GM12878 (cell line): ENCODE results near the gene CTDP1. TPM values are rescaled to one million over a fixed set of nuclear protein-coding genes. Genes with fewer than 3 reads are reported as not detected.

Experiments
- ASH2L ChIP-seq: fragments of 300-600, 200-600 bp; sonication (generic); IDR thresholded peaks from 2 replicates; pipeline ENCODE4 v1.6.1; 2017; ENCODE audit warnings: low read depth, mild to moderate bottlenecking, borderline replicate concordance
- BMI1 ChIP-seq: fragments of 450-650 bp; IDR thresholded peaks from 2 replicates; pipeline ENCODE4 v1.6.1; 2016; ENCODE audit warnings: mild to moderate bottlenecking, moderate library complexity, borderline replicate concordance
- CBFB ChIP-seq: IDR thresholded peaks from 2 replicates; pipeline ENCODE4 v1.6.1; 2016; ENCODE audit warnings: antibody characterized with exemption, low read depth
- CHD4 ChIP-seq: fragments of 200-600 bp; sonication (generic); IDR thresholded peaks from 2 replicates; pipeline ENCODE4 v1.6.1; 2016; ENCODE audit warnings: mild to moderate bottlenecking
- DPF2 ChIP-seq: fragments of 450-650 bp; IDR thresholded peaks from 2 replicates; pipeline ENCODE4 v1.6.1; 2017; ENCODE audit warnings: mild to moderate bottlenecking
- JUNB ChIP-seq: IDR thresholded peaks from 2 replicates; pipeline ENCODE4 v1.6.1; 2016; ENCODE audit warnings: antibody characterized with exemption, mild to moderate bottlenecking
- KLF5 ChIP-seq: fragments of 450-650 bp; IDR thresholded peaks from 2 replicates; pipeline ENCODE4 v1.6.1; 2014; ENCODE audit warnings: mild to moderate bottlenecking; ENCODE audit not compliant: partially characterized antibody
- LARP7 ChIP-seq: fragments of 450-650 bp; IDR thresholded peaks from 2 replicates; pipeline ENCODE4 v1.6.1; 2017; ENCODE audit warnings: mild to moderate bottlenecking
- RAD21 ChIP-seq: IDR thresholded peaks from 2 replicates; pipeline ENCODE4 v1.6.1; 2011; ENCODE audit warnings: mild to moderate bottlenecking, low read depth, low read length, moderate library complexity; ENCODE audit not compliant: insufficient read depth
- RAD51 ChIP-seq: fragments of 450-650 bp; IDR thresholded peaks from 2 replicates; pipeline ENCODE4 v1.6.1; 2016; ENCODE audit warnings: moderate library complexity, mild to moderate bottlenecking, inconsistent platforms
- RB1 ChIP-seq: fragments of 450-650 bp; formaldehyde crosslinking; IDR thresholded peaks from 2 replicates; pipeline ENCODE4 v1.6.1; 2017; ENCODE audit warnings: mild to moderate bottlenecking, borderline replicate concordance
- RCOR1 ChIP-seq: conservative IDR thresholded peaks from 2 replicates; pipeline ENCODE4 v1.6.1; 2012; ENCODE audit warnings: low read depth, low read length, improper control_type of control experiment
- SPI1 ChIP-seq: IDR thresholded peaks from 2 replicates; pipeline ENCODE4 v1.6.1; 2011; ENCODE audit warnings: low read depth, mild to moderate bottlenecking, low read length, moderate library complexity, borderline replicate concordance; ENCODE audit not compliant: insufficient read depth
- STAT1 ChIP-seq: fragments of 450-650 bp; conservative IDR thresholded peaks from 2 replicates; pipeline ENCODE4 v1.6.1; 2014; ENCODE audit warnings: antibody characterized with exemption, mild to moderate bottlenecking
- YBX1 ChIP-seq: fragments of 450-650 bp; IDR thresholded peaks from 2 replicates; pipeline ENCODE4 v1.6.1; 2016; ENCODE audit warnings: antibody characterized with exemption
- ZBED1 ChIP-seq: IDR thresholded peaks from 2 replicates; pipeline ENCODE4 v1.6.1; 2016; ENCODE audit warnings: borderline replicate concordance
- ZNF207 ChIP-seq: fragments of 450-650 bp; IDR thresholded peaks from 2 replicates; pipeline ENCODE4 v1.6.1; 2014; ENCODE audit warnings: antibody characterized with exemption, mild to moderate bottlenecking, borderline replicate concordance
- ZNF384 ChIP-seq: IDR thresholded peaks from 2 replicates; pipeline ENCODE4 v1.6.1; 2012; ENCODE audit warnings: low read depth, mild to moderate bottlenecking, low read length, improper control_type of control experiment, borderline replicate concordance
- polyA plus RNA-seq, 11 experiments: library from polyadenylated mRNA; depleted of rRNA in 4 of 11; unstranded in 6 of 11; stranded (reverse) in 5 of 11; fragments of >200 nt; fragmentation: Nextera tagmentation in 4 of 11; fragmentation: Illumina TruSeq in 1 of 11; extraction: Ambion mirVana in 4 of 11; extraction: Trizol in 1 of 11; gene quantifications; 1 replicate in 1 of 11; 2 replicates in 10 of 11; pipeline versions ENCODE4 v1.2.1 to v1.2.3, GENCODE V29; 2011 to 2016; ENCODE audit warnings: inconsistent platforms in 2 of 11, missing spikeins in 2 of 11, low read depth in 1 of 11
- total RNA-seq, 4 experiments: library from RNA; depleted of rRNA in 3 of 4; stranded (reverse); fragments of >200 nt in 3 of 4; fragmentation: Illumina TruSeq in 1 of 4; extraction: Trizol in 1 of 4; gene quantifications; 2 replicates each; pipeline versions ENCODE4 v1.2.1 to v1.2.3, GENCODE V29; 2013 to 2021
- TF ChIP-seq, protein P1 (sequence below): IDR thresholded peaks from 2 replicates; pipeline ENCODE4 v1.6.1; 2011; ENCODE audit warnings: borderline replicate concordance, low read depth, mild to moderate bottlenecking, moderate library complexity, mixed read lengths, low read length; ENCODE audit not compliant: insufficient read depth; ENCODE audit errors: extremely low read length
- TF ChIP-seq, protein P2 (sequence below): fragments of 450-650 bp; IDR thresholded peaks from 2 replicates; pipeline ENCODE4 v1.6.1; 2016; ENCODE audit warnings: mild to moderate bottlenecking, moderate library complexity, borderline replicate concordance
- TF ChIP-seq, protein P3 (sequence below): fragments of 450-650 bp; IDR thresholded peaks from 2 replicates; pipeline ENCODE4 v1.6.1; 2017; ENCODE audit warnings: mild to moderate bottlenecking, moderate library complexity
- TF ChIP-seq, protein P4 (sequence below): IDR thresholded peaks from 2 replicates; pipeline ENCODE4 v1.6.1; 2012; ENCODE audit warnings: low read depth, low read length, improper control_type of control experiment

Gene CTDP1
- total and polyA plus RNA-seq, 10 of the 15 experiments (the other 5 are each of a cell fraction or from before 2014, with no cell fraction given), result 0.32 to 31.3 (median 8.8) TPM

DNA sequence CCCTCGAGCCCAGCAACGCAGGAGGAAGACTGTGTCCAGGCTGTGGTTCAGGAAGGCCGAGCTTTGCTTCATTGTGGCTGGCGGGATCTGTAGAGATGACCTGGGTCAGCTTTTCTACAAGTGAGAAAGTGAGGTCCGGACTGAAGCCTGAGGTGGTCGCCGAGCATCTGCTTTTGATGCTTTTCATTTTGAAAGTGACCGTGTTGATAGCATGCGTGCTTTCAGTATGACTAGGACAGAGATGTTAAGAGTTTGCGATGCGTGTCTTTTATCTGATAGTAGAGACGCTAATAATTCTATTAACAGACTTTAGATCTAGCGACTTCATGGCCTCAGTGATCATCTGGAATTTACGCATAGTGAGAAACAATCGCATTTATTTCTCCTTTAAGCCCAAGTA is 28.1 kb downstream of the CTDP1 start (continued):
- TF ChIP-seq DPF2 (no peak), KLF5 (no peak), STAT1 (no peak), ASH2L (no peak), CHD4 (no peak), ZNF207 (no peak), RCOR1 (no peak), CBFB (0 out of 2 replicates have a peak, but pooled peaks have one; percentile 3), ZNF384 (no peak), BMI1 (no peak), SPI1 (no peak), RAD51 (no peak), RB1 (no peak), YBX1 (no peak), LARP7 (no peak), JUNB (peak; percentile 97), RAD21 (no peak), ZBED1 (no peak)
- TF ChIP-seq, protein P1, sequence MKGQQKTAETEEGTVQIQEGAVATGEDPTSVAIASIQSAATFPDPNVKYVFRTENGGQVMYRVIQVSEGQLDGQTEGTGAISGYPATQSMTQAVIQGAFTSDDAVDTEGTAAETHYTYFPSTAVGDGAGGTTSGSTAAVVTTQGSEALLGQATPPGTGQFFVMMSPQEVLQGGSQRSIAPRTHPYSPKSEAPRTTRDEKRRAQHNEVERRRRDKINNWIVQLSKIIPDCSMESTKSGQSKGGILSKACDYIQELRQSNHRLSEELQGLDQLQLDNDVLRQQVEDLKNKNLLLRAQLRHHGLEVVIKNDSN, result no peak
- TF ChIP-seq, protein P2, sequence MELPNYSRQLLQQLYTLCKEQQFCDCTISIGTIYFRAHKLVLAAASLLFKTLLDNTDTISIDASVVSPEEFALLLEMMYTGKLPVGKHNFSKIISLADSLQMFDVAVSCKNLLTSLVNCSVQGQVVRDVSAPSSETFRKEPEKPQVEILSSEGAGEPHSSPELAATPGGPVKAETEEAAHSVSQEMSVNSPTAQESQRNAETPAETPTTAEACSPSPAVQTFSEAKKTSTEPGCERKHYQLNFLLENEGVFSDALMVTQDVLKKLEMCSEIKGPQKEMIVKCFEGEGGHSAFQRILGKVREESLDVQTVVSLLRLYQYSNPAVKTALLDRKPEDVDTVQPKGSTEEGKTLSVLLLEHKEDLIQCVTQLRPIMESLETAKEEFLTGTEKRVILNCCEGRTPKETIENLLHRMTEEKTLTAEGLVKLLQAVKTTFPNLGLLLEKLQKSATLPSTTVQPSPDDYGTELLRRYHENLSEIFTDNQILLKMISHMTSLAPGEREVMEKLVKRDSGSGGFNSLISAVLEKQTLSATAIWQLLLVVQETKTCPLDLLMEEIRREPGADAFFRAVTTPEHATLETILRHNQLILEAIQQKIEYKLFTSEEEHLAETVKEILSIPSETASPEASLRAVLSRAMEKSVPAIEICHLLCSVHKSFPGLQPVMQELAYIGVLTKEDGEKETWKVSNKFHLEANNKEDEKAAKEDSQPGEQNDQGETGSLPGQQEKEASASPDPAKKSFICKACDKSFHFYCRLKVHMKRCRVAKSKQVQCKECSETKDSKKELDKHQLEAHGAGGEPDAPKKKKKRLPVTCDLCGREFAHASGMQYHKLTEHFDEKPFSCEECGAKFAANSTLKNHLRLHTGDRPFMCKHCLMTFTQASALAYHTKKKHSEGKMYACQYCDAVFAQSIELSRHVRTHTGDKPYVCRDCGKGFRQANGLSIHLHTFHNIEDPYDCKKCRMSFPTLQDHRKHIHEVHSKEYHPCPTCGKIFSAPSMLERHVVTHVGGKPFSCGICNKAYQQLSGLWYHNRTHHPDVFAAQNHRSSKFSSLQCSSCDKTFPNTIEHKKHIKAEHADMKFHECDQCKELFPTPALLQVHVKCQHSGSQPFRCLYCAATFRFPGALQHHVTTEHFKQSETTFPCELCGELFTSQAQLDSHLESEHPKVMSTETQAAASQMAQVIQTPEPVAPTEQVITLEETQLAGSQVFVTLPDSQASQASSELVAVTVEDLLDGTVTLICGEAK, result no peak
- TF ChIP-seq, protein P3, sequence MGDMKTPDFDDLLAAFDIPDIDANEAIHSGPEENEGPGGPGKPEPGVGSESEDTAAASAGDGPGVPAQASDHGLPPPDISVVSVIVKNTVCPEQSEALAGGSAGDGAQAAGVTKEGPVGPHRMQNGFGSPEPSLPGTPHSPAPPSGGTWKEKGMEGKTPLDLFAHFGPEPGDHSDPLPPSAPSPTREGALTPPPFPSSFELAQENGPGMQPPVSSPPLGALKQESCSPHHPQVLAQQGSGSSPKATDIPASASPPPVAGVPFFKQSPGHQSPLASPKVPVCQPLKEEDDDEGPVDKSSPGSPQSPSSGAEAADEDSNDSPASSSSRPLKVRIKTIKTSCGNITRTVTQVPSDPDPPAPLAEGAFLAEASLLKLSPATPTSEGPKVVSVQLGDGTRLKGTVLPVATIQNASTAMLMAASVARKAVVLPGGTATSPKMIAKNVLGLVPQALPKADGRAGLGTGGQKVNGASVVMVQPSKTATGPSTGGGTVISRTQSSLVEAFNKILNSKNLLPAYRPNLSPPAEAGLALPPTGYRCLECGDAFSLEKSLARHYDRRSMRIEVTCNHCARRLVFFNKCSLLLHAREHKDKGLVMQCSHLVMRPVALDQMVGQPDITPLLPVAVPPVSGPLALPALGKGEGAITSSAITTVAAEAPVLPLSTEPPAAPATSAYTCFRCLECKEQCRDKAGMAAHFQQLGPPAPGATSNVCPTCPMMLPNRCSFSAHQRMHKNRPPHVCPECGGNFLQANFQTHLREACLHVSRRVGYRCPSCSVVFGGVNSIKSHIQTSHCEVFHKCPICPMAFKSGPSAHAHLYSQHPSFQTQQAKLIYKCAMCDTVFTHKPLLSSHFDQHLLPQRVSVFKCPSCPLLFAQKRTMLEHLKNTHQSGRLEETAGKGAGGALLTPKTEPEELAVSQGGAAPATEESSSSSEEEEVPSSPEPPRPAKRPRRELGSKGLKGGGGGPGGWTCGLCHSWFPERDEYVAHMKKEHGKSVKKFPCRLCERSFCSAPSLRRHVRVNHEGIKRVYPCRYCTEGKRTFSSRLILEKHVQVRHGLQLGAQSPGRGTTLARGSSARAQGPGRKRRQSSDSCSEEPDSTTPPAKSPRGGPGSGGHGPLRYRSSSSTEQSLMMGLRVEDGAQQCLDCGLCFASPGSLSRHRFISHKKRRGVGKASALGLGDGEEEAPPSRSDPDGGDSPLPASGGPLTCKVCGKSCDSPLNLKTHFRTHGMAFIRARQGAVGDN, result no peak
- TF ChIP-seq, protein P4, sequence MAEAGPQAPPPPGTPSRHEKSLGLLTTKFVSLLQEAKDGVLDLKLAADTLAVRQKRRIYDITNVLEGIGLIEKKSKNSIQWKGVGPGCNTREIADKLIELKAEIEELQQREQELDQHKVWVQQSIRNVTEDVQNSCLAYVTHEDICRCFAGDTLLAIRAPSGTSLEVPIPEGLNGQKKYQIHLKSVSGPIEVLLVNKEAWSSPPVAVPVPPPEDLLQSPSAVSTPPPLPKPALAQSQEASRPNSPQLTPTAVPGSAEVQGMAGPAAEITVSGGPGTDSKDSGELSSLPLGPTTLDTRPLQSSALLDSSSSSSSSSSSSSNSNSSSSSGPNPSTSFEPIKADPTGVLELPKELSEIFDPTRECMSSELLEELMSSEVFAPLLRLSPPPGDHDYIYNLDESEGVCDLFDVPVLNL, result no peak
